HG03520 (cell line): ENCODE results near the gene E2F6.
"Not testable (repeated sequence)": the region's sequence is repeated elsewhere in the genome, so short reads cannot be mapped to it uniquely, and the experiment has no call there.

Experiments used
- ATAC-seq: cut with Tn5 transposase; IDR thresholded peaks from one replicate; pipeline ENCODE4 v1.9.1; 2021; ENCODE audit warnings: mild to moderate bottlenecking, moderate library complexity; ENCODE audit not compliant: unreplicated experiment

E2F6 gene

DNA sequence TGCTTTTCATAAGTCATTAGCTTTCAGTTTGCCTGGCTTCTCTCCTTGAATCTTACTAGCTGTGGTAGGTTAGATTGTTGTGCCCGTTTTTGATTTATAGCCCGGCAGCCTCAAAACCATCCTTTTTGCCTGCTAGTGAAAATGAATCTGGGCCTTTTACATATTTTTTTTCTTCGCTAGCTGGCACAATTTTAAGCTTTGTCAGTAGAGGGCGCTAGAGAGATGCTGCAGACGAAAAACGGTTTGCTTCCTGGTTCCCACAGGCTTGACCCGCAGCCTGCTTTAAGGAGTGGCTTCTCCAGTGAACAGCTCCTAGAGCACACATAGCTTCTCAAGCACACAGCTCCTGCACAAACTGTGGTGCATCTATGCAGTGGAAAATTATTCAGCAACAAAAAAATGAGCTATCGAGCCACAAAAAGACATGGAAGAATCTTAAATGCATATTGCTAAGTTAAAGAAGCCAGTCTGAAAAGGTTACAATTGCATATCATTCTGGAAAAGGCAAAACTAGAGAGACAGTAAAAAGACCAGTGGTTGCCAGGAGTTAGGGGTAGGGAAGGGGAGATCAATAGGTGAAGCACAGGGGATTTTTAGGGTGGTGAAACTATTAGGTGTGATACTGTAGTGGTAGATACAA, 47.9 kb downstream of the E2F6 start:
- no peak for ATAC-seq

DNA sequence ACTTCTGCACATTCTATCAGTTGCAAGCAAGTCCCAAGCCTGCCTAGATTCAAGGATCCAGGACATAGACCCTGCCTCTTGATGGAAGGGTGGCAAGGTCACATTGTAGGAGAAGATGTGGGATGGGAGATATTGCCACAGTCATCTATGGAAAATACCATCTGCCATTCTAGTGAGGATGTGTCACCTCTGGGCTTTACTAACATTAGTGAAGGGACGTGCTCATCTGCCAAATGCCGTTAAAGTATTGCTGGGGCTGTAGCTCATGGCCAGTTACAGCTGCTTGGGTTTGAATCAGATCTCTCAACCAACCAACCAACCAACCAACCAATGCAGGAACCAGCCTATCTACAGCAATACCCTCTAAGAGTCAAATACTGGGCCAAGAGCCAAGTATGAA, 49.0 kb downstream of the E2F6 start:
- no peak for ATAC-seq

DNA sequence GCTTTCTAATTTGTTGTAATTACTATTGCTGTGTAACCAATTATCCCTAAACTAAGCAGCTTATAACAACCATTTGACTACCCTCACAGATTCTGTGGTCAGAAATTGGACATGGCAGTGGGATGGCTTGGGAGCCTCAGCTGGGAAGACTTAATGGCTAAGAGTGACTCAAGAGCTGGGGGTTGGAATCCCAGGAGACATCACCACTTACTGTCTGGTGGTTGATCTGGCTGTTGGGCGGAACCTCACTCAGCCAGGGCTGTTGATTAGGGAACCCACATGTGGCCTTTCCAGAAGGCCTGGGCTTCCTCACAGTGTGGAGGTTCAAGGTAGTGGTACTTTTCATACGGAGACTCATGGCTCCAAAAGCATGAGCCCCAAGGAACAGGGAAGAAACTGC, 49.8 kb downstream of the E2F6 start:
- no peak for ATAC-seq

GRCh38 chr2:11414372-11415124, 51.4 kb downstream of the E2F6 start:
- no peak for ATAC-seq

- ATAC-seq = no peak
Measured at GRCh38 chr2:11412449-11412810, 53.5 kb downstream of the E2F6 start.

GRCh38 chr2:11411768-11412448, 54.1 kb downstream of the E2F6 start:
- no peak for ATAC-seq

DNA sequence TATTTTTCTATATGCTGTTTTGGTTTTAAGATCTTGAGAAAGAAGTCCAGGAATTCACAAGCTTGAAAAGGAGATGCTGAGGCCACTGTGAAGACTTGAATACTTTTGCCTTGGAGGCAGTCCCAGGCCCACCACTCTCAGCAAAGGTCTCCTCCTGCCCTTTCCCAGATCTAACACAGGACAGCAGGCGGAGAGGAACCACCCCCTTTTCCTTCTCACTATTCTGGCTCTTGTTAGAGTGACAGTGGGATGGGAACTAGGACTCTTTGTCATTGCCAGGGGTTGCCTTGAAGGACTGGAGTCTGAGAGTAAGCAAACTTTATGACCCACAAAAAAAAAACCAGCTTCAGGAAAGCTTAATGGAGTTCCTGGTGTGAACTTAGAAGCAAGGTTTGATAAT, 54.7 kb downstream of the E2F6 start:
- no peak for ATAC-seq

DNA sequence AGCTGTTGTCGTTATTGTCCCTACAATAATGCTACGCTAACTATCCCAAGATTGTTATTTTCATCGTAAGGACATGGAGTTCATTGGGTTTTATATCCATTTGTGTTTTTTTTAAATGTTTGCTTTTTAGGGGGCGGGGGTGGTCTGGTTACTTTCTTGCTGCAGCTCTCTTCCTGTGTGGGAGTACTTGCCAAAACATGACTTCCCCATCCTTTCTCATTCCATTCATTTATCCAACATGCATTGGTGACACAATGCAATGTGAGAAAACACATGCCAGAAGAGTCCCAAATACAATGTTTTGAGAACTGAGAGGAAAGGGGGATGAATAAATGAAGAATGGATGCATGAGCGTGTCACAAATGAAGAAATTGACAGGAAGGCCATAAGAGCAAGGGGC, 55.9 kb downstream of the E2F6 start:
- ATAC-seq = no peak

DNA sequence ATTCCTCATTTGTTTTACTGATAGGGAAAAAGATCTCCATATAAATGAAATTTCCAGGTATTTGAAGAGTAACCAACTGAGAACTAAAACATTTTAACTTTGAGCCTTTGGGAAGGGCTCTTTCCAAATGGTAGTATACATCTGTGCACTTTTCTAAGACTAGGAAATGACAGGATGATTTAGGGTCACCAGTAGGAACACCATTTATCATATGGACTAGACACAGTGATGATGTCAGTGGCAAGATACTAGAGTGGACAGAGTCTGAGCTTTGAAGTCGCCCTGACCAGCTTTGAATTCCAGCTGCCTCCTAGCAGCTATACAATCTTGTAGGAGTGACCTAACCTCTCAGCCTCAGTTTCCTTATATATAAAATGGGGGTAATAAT, 56.4 kb downstream of the E2F6 start:
- ATAC-seq = no peak

DNA sequence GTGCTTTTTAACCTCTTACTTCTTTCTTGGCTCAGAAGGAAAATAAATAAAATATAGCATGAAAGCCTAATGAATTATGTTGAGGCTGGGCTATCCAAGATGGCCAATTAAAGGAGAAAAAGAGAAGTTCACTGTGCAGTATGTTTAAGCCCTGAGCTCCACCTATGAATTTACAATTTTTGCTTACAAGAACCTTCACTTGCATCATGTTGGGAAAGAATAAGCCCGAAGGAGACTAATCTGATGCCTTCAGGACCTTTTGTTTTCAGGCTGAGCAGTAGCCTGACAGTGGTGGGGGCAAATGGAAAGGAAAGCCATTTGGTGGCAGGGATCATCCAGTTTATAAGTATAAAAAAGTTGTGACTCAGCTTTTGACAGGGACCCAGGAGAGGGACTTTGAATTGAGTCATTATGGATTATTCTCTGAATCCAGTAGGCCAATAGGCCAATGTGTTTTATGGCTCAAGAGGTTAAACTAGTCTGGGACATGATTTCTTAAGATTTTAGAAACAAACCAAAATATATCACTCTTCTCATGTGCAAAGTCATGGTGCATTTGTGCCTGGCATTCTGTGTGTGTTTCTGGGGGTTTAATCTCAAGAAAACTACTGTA, 56.9 kb downstream of the E2F6 start:
- no peak for ATAC-seq

- no peak for ATAC-seq
Measured at GRCh38 chr2:11407413-11407812, 58.5 kb downstream of the E2F6 start.

DNA sequence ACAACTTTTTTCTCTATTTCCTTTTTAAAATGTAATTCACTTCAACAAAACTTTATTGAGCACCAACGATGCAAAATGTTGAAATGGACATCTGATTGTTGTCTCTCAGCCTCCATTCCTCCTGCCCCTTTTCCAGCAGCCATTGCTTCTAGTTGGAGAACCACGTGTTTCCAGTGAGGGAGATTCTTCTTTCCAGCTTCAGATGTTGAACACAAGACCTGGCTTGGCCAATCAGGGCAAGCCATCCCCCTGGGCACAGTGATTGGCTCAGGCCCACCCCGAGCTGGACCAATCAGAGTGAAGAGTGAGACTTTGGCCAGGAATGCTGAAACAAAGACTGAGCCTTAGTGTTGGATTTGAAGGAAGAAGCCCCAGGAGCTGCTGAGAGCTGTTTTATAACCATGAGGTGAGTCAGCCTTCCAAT, 59.0 kb downstream of the E2F6 start:
- ATAC-seq = no peak

DNA sequence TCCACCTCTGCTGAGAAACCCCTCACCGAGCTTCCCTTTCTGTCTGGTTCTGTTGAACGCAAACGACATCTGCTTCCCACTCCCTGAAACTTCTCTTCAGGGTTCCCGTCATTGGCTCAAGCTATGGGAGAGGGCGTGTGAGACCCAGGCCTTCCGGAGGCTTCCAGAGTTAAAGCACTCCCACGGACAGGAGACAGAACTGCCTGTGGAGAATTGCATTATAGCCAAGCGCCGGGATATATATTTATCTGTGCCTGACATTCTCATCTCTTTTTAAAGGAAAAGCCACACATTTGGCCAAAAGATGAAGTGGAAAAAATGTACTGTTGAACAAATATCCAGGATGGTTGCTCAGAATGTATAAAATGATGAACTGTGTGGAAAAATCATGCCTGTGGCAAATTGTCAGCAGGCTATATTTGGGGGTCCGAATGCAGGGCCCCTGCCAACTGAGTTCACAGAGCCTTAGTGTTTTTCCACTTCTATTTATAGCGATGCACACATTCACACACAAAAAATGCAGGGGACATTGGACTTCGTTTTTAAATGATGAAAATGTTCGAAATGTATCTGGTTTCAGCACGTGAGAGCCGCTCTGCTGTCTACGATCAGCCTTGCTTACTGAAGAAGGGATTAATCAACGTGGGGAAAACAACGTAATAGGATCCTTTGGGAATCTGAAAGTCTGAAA, 59.5 kb downstream of the E2F6 start:
- no peak for ATAC-seq

DNA sequence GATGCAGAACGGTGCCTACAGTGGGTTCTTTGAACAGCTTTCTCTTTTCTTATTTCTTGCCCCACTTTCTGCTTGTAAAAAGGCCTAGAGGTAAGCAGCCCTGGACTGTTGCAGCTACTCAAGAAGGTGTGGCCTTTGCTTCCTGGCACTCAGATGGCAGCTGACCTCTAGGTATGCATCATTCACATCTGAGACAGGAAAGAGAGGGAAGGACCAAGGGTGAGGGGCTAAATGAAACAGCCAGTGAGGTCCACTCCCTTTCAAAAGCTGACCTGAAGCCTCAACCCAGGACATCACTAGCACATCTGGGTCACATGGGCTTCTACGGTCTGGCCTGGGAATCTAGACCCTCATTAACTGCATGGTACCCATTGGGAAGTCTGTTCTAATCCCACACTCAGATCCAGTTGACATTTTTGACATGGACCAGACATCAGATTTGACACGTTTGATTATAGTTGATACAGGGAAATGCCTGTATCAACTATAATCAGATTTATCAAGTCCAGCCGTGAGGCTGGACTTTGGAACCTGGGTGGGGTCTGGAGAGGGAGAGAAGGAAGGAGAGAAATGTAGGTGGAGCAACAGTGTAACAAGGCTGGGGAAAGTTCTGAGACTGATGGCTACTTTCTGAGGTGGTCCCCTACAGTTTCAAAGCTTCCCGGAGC, 60.2 kb downstream of the E2F6 start:
- no peak for ATAC-seq

GRCh38 chr2:11405074-11405406, 60.9 kb downstream of the E2F6 start:
- not testable (repeated sequence) for ATAC-seq

DNA sequence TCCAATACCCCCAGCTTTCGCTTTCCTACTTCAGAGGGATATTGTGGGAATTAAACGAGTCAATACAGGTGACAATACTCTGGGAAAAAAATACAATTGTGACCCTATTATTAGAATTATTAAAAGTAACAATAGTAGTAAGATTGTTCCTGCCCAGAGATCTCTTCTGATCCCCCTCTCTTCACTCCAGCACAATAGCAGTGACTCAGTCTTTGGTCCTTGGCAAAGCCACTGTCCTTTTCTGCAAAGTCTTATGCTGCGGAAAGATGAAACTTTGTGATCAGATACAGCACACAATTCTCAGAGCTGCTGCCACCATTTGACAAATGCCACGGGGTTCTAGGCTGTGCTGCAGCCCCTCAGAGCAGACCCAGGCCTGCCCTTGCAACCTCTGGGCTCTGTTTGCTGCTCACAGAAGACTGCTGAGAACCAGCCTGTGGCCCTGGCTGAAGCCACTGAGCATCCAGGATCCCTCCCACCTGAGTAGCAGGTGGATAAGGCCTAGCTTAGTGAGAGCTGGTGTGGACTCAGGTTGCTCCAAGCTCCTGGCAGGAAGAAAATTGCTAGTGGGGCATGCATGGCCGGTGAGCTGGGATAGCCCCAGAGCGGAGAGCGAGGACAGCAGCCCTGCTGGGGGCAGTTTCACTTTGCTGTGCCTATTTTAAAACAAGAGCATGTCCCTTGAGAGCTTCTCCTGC, 61.4 kb downstream of the E2F6 start:
- no peak for ATAC-seq

- ATAC-seq = no peak
Measured at GRCh38 chr2:11402436-11402835, 63.5 kb downstream of the E2F6 start.

- ATAC-seq = no peak
Measured at GRCh38 chr2:11399438-11399762, 66.6 kb downstream of the E2F6 start.

DNA sequence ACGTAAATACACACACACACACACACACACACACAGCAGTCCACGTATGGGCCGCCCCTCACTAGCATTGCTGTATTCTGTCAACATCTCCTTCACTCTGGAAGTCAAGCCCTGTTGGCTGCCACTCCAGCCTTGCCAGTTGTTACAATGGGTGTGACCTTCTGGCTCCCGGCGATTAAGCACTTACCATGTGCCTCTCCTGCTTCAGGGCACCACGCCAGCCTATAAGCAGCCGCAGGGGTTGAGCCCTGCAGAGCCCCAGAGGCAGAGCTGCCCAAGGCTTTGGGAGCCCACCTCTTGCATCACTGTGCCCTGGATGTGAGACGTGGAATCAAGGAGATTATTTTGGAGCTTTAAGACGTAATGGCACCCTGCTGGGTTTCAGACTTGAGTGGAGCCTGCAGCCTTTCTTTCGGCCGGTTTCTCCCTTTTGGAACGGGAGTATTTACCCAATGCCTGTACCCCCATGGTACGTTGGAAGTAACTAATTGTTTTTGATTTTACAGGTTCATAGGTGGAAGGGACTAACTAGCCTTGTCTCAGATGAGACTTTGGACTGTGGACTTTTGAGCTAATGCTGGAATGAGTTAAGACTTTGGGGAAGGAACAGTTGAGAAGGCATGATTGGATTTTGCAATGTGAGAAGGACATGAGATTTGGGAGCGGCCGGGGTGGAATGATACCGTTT, 67.1 kb downstream of the E2F6 start:
- no peak for ATAC-seq

GRCh38 chr2:11397513-11397912, 68.4 kb downstream of the E2F6 start:
- ATAC-seq = no peak
